ENCODE results near the gene CELA3B. TPM values are rescaled to one million over a fixed set of nuclear protein-coding genes. Genes with fewer than 3 reads are reported as not detected.

CELA3B gene
- total RNA-seq, 1 experiment from 2014 or later = not detected

- H3K36me3 ChIP-seq (ENCODE audit: control insufficient read depth, insufficient read depth, low read length) = no peaks in the 10 kb centered on the region
- no peak overlapping the region for H3K4me3 ChIP-seq (ENCODE audit: low read depth, low read length)
- BruUV-seq (replicated peaks) = no TSS peak
- Mint-ChIP-seq H3K27ac (ENCODE audit: unreplicated experiment) (peak overlapping the region; percentile 86), H3K4me1 (ENCODE audit: low read depth, unreplicated experiment) (peaks cover 25% of the 10 kb centered on the region), H3K9me3 (ENCODE audit: unreplicated experiment) (no peaks in the 10 kb centered on the region), H3K4me3 (ENCODE audit: unreplicated experiment) (peak overlapping the region; percentile 13), H3K27me3 (ENCODE audit: insufficient read depth, unreplicated experiment) (no peaks in the 10 kb centered on the region), H3K36me3 (ENCODE audit: insufficient read depth, unreplicated experiment) (no peaks in the 10 kb centered on the region)
- DNase-seq = no peak
- H3K4me1 ChIP-seq = peaks cover 28% of the 10 kb centered on the region
- H3K9me3 ChIP-seq = no peaks in the 10 kb centered on the region
- ChIA-PET CTCF (no interaction called here), POLR2A (no interaction called here)
- intact Hi-C loops (cut with micrococcal nuclease; ENCODE audit: unreplicated experiment) = no loop called here
- TF ChIP-seq, protein P1, sequence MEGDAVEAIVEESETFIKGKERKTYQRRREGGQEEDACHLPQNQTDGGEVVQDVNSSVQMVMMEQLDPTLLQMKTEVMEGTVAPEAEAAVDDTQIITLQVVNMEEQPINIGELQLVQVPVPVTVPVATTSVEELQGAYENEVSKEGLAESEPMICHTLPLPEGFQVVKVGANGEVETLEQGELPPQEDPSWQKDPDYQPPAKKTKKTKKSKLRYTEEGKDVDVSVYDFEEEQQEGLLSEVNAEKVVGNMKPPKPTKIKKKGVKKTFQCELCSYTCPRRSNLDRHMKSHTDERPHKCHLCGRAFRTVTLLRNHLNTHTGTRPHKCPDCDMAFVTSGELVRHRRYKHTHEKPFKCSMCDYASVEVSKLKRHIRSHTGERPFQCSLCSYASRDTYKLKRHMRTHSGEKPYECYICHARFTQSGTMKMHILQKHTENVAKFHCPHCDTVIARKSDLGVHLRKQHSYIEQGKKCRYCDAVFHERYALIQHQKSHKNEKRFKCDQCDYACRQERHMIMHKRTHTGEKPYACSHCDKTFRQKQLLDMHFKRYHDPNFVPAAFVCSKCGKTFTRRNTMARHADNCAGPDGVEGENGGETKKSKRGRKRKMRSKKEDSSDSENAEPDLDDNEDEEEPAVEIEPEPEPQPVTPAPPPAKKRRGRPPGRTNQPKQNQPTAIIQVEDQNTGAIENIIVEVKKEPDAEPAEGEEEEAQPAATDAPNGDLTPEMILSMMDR (IDR thresholded peaks at IDR 0.05; ENCODE audit: insufficient read depth in 1 of 2, low read depth in 1 of 2, low read length in 1 of 2, severe bottlenecking in 1 of 2, unreplicated experiment in 1 of 2) = no peak
- H3K27me3 ChIP-seq (replicated peaks; ENCODE audit: control insufficient read depth, insufficient read depth, low read length) = no peaks in the 10 kb centered on the region
Observed at GRCh38 chr1:21944733-21945073, 32.1 kb upstream of the CELA3B start.

GRCh38 chr1:21946836-21947587 lies 29.8 kb upstream of the CELA3B start:
- no peak overlapping the region for H3K27ac Mint-ChIP-seq (ENCODE audit: unreplicated experiment)
- CTCF ChIA-PET = no interaction called here

DNA sequence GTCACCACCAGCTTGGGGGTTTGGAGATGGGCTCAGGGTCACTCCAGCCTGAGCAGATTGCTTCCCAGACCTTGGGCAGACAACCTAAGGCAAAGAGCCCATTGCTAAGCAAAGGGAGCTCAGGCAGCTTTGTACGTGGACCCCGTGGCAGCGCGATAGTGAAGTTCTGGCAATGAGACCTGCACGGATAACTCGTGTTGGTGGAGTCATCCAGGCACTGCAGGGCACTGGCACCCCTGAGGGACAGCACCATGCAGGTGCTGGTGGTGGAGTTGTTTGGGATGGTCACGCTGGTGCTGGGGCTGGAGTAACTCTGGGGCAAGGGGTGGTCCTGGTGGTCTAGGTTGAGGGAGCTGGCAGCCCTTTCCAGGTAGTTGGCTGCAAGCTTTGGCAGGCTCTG lies 26.1 kb upstream of the CELA3B start:
- no peak overlapping the region for H3K27ac Mint-ChIP-seq (ENCODE audit: unreplicated experiment)
- no peaks in the 10 kb centered on the region for H3K27me3 Mint-ChIP-seq (ENCODE audit: insufficient read depth, unreplicated experiment)
- POLR2A ChIA-PET = no interaction called here
- no peaks in the 10 kb centered on the region for H3K4me1 Mint-ChIP-seq (ENCODE audit: low read depth, unreplicated experiment)
- no peaks in the 10 kb centered on the region for H3K9me3 ChIP-seq
- no peak for DNase-seq
- no peaks in the 10 kb centered on the region for H3K36me3 Mint-ChIP-seq (ENCODE audit: insufficient read depth, unreplicated experiment)
- CTCF ChIA-PET = no interaction called here
- no peaks in the 10 kb centered on the region for H3K9me3 Mint-ChIP-seq (ENCODE audit: unreplicated experiment)
- no TSS peak for BruUV-seq (replicated peaks)
- H3K4me3 Mint-ChIP-seq (ENCODE audit: unreplicated experiment) = no peak overlapping the region
- H3K27me3 ChIP-seq (replicated peaks; ENCODE audit: control insufficient read depth, insufficient read depth, low read length) = no peaks in the 10 kb centered on the region
- intact Hi-C loops (cut with micrococcal nuclease; ENCODE audit: unreplicated experiment) = no loop called here
- 0 out of 2 replicates have a peak, but pooled peaks cover 3% of the 10 kb centered on the region for H3K4me1 ChIP-seq
- H3K36me3 ChIP-seq (ENCODE audit: control insufficient read depth, insufficient read depth, low read length) = no peaks in the 10 kb centered on the region
- TF ChIP-seq, protein P1 (IDR thresholded peaks at IDR 0.05; ENCODE audit: insufficient read depth in 1 of 2, low read depth in 1 of 2, low read length in 1 of 2, severe bottlenecking in 1 of 2, unreplicated experiment in 1 of 2) = no peak
- H3K4me3 ChIP-seq (ENCODE audit: low read depth, low read length) = no peak overlapping the region

More at GRCh38 chr1:21946836-21947587, 29.8 kb upstream of the CELA3B start:
- H3K36me3 Mint-ChIP-seq (ENCODE audit: insufficient read depth, unreplicated experiment) = no peaks in the 10 kb centered on the region
- Histone ChIP-seq H3K27me3 (replicated peaks; ENCODE audit: control insufficient read depth, insufficient read depth, low read length) (no peaks in the 10 kb centered on the region), H3K4me1 (peaks cover 23% of the 10 kb centered on the region), H3K4me3 (ENCODE audit: low read depth, low read length) (no peak overlapping the region), H3K36me3 (ENCODE audit: control insufficient read depth, insufficient read depth, low read length) (no peaks in the 10 kb centered on the region), H3K9me3 (no peaks in the 10 kb centered on the region)
- TF ChIP-seq, protein P1 (IDR thresholded peaks at IDR 0.05; ENCODE audit: insufficient read depth in 1 of 2, low read depth in 1 of 2, low read length in 1 of 2, severe bottlenecking in 1 of 2, unreplicated experiment in 1 of 2) = peak in 1 of 2 experiments; percentile 3
- peaks cover 17% of the 10 kb centered on the region for H3K4me1 Mint-ChIP-seq (ENCODE audit: low read depth, unreplicated experiment)
- H3K9me3 Mint-ChIP-seq (ENCODE audit: unreplicated experiment) = no peaks in the 10 kb centered on the region
- DNase-seq = no peak
- BruUV-seq (replicated peaks) = no TSS peak
- no peak overlapping the region for H3K4me3 Mint-ChIP-seq (ENCODE audit: unreplicated experiment)
- intact Hi-C loops (cut with micrococcal nuclease; ENCODE audit: unreplicated experiment) = no loop called here
- POLR2A ChIA-PET = no interaction called here
- no peaks in the 10 kb centered on the region for H3K27me3 Mint-ChIP-seq (ENCODE audit: insufficient read depth, unreplicated experiment)
